NCI-H2196 (cell line): ENCODE measurements around the gene YJU2.
"Not testable (repeated sequence)": the region's sequence is repeated elsewhere in the genome, so short reads cannot be mapped to it uniquely, and the experiment has no call there.

Source experiments
- DNase-seq: peaks from one replicate; lab custom pipeline; 2025; ENCODE audit not compliant: unreplicated experiment; lab: John Stamatoyannopoulos, UW

The YJU2 gene

DNA sequence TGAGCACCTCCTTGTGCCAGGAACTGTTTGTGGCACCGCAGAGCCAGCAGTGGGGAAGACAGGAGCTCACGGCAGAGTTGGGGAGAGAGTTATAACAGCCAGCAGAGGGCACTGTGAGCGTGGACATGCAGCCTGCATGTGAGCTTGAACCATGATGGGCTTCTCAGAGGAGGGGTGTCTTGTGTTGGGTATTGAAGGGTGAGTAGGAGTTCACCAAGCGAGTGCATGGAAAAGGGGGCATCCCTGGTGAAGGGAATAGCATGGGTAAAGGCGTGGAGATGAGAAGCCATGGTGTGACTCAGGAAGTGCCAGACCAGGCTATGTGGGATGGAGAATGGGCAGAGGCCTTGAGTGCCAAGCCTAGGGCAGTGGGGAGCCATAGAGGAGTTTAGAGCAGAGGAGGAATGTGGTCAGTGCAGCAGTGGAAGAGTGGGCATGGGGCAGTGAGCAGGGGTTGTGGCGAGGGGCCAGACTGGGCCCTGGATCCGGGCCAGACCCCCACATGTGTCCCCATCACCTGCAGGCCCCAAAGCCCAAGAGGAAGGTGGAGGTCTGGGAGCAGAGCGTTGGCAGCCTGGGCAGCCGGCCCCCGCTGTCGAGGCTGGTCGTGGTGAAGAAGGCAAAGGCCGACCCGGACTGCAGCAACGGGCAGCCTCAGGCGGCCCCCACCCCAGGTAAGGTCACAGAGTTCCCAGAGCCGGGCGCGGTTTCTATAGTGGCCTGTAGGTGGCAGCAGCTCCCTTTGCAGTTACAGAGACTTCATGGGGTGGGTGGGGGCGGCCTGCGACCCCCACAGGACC lies 20.4 kb downstream of the YJU2 start:
- DNase-seq, result peak; percentile 46

DNA sequence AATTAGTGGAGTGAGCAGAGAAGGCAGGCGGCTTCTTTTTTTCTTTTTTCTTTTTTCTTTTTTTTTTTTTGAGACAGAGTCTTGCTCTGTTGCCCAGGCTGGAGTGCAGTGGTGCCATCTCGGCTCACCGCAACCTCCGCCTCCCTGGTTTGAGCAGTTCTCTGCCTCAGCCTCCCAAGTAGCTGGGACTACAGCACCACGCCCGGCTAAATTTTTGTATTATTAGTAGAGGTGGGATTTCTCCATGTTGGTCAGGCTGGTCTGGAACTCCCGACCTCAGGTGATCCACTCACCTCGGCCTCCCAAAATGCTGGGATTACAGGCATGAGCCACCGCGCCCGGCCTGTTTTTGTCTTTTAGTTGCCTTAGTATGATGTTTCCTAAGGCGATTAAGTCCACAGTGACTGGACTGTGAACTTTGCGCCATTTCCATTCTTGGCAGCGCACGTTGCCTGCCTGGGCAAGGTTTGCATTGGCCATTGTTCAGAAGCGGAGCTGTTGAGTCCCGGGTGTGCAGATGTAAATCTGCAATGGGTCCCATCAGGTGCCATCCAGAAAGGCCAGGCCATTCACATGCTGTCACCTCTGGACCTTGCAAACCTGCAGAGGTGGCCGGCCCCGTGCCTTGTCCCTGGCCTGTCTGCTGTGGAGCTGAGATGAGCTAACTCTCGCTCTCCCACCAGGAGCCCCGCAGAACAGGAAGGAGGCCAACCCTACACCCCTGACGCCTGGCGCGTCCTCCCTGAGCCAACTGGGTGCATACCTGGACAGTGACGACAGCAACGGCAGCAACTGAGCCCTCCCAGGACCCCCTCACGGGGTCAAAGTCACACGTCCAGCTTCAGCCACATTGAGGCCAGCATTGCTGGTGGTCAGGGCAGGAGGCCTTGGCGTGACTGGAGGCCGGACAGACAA lies 21.3 kb downstream of the YJU2 start:
- no peak for DNase-seq

DNA sequence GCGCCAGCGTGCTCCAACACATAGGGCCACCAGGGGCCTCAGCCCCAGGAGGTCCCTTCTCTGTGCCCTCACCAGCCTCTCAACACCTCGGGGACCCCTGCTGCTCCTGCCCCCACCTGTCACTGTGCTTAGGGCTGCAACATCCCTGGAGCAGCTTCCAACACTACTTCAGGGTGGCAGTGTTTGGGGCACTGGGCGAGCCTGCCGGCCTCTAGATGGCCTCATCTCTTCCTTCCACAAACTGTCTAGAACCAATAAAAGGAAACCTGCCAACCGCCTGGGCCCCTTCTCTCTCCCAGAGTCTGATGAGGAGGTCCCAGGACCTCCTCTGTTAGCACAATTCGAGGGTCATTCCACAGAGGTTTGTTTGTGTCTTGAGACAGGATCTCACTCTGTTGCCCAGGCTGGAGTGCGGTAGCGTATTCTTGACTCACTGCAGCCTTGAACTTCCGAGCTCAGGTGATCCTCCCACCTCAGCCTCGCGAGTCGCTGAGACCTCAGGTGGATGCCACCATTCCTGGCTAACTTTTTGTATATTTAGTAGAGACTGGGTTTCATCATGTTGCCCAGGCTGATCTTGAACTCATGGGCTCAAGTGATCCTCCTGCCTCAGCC lies 22.0 kb downstream of the YJU2 start:
- DNase-seq, result no peak

DNA sequence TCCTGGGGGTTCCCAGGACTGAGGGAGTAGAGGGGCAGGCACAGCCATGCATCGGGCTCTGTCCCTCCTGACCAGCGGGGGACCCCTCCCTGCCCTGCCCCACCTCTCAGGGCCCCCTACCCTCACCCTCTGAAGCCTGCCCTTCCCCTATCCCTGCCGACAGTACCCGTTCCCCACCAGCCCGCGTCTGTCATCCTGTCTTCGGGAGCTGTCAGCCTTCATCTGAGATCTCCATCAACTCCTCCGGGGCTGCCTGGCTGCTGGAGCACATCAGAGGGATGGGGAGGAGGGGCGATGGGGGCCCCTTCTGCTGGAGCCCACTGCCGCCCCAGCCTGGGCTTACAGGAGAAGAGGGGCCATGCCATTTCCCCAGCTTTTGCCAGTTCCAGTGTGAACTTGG lies 26.0 kb downstream of the YJU2 start:
- DNase-seq, result no peak

DNA sequence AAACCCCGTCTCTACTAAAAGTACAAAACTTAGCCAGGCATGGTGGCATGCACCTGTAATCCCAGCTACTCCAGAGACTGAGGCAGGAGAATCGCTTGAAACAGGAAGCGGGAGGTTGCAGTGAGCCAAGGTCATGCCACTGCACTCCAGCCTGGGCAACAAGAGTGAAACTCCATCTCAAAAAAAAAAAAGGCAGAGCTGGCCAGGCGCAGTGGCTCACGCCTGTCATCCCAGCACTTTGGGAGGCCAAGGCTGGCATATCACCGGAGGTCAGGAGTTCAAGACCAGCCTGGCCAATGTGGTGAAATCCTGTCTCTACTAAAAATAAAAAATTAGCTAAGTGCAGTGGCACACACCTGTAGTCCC lies 27.4 kb downstream of the YJU2 start:
- DNase-seq, result not testable (repeated sequence)

DNA sequence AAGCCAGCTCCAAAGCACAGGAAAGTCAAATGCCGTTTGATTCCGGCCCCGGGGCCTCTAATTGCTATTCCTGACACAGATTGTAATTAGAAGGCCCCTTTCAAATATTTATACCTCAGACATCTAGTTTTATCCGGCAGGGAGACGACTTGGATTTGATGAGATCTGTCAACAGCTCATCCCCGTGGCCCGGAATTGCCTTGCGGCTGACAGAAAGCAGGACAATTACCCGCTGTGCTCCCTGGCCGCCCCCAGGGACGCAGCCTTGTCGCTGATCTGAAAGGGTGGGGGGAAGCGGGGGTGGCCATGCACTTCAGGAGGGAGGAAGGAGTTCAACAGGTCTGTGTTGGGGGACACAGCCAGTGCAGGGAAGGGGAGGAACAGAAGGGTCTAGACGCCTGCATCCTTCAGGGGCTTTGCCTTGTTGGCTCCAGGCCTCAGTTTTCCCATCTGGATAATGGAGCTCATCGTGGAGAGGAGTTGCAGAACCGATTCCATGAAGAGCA lies 30.4 kb downstream of the YJU2 start:
- no peak for DNase-seq

DNA sequence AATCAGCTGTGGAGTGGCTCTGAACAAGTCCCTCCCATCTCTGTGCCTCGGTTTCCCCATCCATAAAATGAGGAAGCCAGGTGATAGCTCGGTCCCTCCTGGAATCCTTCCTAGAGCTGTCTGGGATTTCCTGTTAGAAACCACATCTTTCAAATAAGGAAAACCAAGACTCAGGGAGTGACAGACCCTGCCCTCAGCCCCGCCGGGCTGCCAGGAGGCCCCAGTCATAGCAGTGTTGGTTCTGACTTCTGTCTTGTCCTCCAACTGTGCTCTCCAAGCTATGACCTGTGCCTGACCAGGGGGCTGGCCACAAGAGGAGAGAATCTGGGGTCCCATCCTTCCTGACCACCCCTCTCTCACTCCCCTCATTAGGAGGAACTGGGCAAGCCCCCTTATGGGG lies 31.1 kb downstream of the YJU2 start:
- no peak for DNase-seq

DNA sequence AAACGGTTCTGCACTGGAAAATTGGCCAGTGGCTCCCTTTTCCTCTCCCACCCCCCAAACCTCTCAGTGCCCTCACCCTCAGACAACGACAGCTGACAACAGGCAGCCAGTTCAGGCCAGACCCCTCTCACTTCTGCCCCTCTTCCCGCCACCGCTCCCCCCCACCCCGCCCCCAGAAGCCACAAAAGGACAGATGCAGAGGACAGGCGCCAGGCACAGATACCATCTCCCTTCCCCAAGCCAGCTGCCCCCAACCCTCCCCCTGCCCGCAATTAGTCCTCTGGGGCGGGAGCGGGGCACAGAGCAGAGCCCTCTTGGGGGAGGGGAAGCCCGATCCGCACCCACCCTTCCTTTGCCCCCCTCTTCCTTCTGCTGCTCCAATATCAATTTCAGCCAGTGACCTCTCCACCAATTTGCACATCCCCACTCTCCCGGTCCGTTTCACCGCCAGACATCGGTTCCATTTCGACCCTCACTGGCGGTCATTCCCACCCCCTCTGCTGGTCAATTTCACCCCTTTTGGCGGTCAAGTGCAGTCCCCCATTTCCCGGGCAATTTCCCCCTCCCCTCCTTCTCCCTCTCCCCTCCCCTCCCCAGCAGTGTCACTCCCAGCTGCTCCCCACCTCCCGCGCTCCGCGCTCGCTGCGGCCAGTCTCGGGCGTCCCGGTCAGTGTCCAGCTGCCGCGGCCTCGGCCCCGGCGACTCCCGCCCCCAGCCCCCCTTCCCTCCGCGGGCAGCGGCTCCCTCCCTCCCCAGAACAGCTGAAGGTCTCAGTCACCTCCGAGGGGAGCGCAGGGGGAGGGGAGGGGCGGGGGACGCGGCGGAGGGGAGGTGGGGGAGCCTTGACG lies 31.8 kb downstream of the YJU2 start, which contains the start of gene SHD:
TSS of gene SHD (plus strand) at position 848 of the 848 bp plus-strand sequence. CDS start 798 bp downstream, outside the sequence.
- DNase-seq, result no peak

DNA sequence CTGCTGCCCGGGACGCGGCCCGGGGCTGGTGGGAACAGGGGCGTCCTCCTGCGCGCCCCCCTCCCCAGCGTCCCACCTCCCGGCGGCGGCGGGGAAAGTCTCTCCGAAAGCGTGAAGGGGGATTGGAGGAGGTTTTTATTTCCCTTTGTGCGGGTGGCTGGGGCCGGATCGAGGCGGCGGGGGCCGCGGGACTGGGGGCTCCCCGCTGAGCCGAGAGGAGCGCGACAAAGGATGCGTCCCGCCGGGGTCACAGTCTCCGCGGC lies 32.3 kb downstream of the YJU2 start:
- no peak for DNase-seq

DNA sequence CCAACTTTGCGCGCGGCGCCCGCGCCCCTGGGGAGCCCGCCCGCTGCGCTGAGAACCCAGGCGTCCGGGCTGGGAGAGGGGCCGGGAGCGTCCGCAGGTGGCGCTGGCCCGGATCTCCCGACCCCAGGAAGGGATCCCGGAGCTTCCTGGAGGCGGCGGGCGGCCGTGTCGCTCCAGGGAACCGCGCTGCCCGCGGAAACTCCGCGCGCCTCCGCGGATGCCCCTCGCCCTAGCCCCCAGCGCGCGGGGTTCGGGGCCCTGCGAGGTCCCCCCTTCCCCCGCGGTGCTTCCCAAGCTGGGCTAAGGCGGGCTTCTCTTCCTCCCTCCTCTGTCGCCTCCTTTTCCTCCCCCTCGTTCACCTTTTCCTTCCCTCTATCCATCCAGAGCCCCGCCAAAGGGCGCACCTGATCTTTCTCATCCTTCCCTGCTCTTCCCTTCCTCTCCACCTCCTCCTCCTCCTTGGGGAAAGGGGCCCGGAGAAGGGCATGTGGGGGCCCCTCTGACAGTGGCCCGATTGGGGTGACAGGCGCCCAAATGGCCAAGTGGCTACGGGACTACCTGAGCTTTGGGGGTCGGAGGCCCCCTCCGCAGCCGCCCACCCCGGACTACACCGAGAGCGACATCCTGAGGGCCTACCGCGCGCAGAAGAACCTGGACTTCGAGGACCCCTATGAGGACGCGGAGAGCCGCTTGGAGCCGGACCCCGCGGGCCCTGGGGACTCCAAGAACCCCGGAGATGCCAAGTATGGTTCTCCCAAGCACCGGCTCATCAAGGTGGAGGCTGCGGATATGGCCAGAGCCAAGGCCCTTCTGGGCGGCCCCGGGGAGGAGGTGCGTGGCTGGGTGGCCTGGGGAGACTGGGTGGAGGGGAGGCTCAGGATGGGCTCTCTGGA lies 32.9 kb downstream of the YJU2 start:
- DNase-seq, result no peak

DNA sequence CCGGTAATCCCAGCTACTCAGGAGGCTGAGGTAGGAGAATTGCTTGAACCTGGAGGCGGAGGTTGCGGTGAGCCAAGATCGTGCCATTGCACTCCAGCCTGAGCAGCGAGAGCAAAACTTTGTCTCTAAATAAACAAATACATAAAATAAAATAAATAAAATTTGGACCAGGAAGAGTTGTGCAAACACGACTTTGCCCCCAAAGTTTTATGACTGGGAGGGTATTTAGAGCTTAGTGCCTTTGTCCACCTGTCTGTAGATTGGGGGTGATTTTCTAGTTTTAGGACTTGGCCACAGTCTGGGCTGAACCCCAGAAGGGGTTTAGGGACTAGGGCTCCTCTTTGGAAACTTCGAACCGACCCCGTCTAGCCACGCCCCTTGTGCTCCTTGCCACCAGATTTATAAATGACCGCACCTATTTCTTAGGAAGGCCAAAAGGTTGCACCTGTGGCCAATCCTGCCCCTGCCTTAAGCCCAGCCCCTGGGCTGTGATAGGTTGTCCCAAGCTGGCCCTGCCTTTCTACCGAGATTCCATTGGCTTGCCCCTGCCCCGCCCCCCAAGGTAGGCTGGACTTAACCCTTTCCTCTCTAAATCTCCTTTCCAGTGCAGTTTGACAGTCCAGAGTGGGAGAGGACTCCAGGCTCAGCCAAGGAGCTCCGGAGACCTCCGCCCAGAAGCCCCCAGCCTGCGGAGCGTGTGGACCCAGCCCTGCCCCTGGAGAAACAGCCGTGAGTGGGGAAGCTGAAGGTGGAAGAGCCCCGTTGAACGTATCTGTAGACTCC lies 37.5 kb downstream of the YJU2 start:
- DNase-seq, result peak; percentile 51

DNA sequence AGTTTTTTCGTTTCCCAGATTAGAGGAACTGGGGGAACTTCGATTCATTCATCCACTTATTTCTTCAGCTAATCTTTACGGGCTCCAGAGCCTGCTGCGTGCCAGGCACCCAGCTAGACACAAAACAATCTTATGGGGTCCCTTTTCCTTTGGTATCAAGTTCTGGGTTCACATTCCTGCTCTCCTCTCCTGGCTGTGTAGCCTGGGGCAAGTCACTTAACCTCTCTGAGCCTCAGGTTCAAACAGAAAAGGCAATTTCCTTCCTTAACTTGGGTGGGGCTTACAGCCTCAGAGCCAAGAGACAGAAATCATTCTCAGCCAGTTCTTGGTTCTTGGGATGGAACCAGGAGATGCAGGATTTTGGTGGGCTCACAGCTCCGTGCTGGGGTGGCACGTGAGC lies 38.1 kb downstream of the YJU2 start:
- DNase-seq, result no peak

DNA sequence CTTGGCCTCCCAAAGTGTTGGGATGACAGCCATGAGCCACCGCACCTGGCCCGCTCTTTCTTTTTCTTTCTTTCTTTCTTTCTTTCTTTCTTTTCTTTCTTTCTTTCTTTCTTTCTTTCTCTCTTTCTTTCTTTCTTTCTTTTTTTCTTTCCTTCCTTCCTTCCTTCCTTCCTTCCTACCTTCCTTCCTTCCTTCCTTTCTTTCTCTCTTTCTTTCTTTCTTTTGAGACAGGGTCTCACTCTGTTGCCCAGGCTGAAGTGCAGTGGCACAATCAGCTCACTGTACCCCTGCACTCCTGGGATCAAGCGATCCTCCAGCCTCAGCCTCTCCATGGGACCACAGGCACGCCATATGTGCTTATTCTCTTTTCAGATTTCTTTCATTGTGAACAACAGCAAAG lies 39.3 kb downstream of the YJU2 start:
- not testable (repeated sequence) for DNase-seq

DNA sequence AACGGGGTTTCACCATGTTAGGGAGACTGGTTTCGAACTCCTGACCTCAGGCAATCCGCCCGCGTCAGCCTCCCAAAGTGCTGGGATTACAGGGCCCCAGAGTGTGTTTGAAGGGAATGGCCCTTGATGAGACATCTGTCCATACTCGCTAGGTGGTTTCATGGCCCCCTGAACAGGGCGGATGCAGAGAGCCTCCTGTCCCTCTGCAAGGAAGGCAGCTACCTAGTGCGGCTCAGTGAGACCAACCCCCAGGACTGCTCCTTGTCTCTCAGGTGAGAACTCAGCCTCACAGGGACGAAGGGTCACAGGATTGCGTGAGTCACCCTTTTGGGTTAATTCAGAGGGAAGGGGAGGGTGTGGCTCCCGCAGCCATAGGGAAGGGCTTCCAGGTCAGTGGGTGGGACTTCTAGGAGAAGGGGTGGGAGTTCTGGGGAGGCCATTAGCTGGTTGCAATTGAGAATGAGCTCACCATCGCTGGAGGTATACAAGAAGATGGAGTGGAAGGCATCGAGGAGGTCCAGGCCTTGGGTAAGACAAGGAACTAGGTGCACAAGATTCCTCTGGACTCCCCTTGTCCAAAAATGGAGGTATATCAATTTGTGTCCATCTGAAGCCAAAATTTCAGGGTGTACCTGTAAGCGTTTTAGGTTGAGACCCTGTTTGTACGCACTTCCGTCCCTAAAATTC lies 41.4 kb downstream of the YJU2 start:
- no peak for DNase-seq

DNA sequence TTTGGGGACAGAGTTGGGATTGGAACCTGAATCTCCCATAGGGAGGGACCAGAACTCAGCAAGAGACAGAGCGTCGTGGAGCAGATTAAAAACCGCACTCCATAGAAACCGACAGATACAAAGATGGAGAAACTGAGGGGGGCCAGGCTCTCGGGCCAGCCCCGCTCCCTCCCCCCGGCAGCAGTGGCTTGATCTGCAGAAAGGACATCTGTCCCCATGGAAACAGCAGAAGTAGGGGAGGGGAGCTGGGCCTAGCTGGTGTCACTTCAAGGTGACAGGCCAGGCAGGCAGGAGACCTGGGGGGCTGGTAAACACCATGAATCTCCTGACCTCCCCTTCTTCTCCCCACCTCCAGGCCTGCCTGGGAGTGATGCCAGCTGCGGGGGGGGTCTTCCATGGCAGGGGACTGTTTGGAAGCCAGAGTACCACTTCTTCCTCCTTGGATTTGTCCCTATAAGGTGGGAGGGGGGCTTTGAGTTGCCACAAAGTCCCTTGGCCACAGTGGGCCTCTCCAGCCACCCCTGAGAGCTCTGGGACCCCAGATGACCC lies 44.4 kb downstream of the YJU2 start:
- no peak for DNase-seq

DNA sequence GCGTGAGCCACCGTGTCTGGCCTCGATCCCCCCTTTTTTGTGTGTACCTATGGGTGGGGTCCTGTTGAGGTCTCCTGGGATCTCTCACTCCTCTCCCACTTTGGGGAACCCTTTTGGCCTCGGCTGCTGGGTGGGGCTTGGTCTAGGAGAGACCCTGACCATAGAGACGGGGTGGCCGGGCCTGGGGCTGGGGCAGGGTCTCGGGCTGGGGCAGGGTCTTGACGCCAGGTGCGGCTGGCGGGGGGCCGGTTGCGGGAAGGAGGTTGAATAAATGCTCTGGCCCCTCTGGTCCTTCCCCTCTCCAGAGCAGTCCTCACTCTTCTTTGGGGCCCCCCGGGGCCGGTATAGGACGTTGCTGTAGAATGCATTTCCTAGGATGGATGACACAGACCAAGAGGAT lies 45.6 kb downstream of the YJU2 start:
- DNase-seq, result no peak

DNA sequence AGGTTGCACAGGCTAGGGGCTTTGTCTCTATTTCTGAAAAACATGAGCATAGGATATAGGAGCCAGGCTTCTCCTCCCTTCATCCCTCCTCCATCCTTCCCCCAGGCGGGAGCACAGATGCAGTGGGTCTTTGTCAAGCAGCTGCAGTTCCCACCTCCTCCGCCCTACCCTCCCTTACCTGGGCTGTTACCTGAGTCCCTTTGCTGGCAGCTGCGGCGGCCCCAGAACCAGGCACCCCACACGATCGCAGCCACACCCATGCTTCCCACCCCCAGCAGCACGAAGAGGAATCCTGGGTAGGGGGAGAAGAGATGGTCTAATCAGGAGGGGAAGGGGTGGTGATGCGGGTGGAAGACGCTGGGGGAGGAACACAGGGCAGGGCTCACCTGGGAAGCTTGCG lies 47.5 kb downstream of the YJU2 start:
- DNase-seq, result no peak
